GM12892 (cell line): ENCODE measurements around the gene PSMC3IP.
A peak's percentile ranks its signal among the peaks of the same experiment; 100 is the strongest.

ENCODE experiments used
- DNase-seq: peaks from one replicate; pipeline ENCODE4 v3.0.0; 2011; ENCODE audit not compliant: insufficient read length
- FAIRE-seq: peaks from 2 replicates; lab custom pipeline; 2011; peaks lifted over from hg19 to GRCh38; lab: Jason Lieb, UNC
- POLR2A ChIP-seq: IDR thresholded peaks from 2 replicates; pipeline ENCODE4 v1.6.1; 2011; ENCODE audit warnings: low read depth, low read length, control low read depth
- POLR2AphosphoS5 ChIP-seq: IDR thresholded peaks from 2 replicates; pipeline ENCODE4 v1.6.1; 2011; ENCODE audit warnings: low read depth, low read length, control low read depth
- TAF1 ChIP-seq: IDR thresholded peaks from 2 replicates; pipeline ENCODE4 v1.6.1; 2011; ENCODE audit warnings: low read depth, mild to moderate bottlenecking, control low read depth, low read length, borderline replicate concordance

The PSMC3IP gene

DNA sequence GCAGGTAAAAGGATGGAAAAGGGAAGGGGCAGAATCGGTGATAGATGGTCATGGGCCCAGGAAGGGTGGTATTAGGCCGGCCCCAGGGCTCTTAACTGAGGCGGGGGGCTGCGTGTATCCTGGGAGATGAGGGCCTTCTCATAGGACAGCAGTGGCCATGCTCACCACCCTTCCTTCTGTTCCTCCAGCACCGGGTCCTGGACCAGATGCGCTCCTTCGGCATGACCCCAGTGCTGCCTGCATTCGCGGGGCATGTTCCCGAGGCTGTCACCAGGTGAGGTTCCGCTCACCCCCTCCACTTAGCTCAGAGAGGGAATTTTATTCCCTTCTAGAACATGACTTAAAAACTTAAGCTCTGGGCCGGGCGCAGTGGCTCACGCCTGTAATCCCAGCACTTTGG lies 39.0 kb downstream of the PSMC3IP start:
- FAIRE-seq, result no peak
- TF ChIP-seq POLR2A (no peak), POLR2AphosphoS5 (no peak), TAF1 (no peak)
- no peak for DNase-seq

DNA sequence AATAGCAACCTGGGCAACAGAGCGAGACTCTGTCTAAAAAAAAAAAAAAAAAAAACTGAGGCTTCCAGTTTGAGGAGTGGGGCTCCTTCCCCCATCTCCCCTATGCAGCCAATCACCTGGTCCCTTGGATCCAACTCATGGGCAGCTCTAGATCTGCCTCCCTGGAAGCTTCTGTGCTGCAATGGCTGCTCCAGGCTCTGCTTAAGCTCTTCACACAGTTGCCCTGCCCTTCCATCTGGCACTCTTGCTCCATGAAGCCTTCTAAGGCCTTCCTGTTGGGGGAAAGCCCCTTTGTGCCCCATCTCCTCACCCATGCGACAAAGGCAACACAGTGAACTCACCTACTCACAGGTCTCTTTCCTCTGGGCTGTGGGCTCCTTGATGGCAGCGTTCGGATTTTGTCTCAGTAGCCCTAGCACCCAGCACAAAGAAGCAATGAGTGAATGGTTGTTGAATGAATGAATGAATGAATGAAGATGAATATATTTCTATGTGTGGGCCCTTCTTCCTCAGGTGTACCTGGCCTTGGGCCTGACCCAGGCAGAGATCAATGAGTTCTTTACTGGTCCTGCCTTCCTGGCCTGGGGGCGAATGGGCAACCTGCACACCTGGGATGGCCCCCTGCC lies 39.6 kb downstream of the PSMC3IP start:
- DNase-seq, result no peak
- FAIRE-seq, result no peak
- TF ChIP-seq TAF1, result no peak
- 0 out of 2 replicates have a peak, but pooled peaks have one; percentile 12 for TF ChIP-seq POLR2AphosphoS5

DNA sequence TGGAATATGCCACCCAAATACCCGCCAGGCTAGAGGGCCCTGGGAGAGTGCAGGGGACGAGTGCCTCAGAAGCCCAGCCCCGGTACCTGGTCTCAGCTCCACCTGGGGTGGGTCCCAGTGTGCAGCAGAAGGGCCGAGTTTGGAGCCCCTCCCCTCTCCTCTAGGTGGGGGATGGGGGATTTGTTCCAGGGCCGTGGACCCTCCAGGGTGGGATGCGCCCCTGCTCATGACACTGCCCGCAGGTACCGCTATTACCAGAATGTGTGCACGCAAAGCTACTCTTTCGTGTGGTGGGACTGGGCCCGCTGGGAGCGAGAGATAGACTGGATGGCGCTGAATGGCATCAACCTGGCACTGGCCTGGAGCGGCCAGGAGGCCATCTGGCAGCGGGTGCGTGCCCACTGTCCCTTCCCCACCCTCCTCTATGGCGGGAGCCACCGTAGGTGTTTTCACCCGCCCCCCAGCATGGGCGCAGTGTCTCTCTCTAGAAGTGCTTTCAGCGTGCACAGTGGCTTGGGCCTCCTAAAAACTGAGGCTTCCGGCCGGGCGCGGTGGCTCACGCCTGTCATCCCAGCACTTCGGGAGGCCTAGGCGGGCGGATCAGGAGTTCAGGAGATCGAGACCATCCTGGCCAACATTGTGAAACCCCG lies 40.2 kb downstream of the PSMC3IP start:
- FAIRE-seq, result no peak
- TF ChIP-seq POLR2AphosphoS5 (no peak), TAF1 (no peak), POLR2A (no peak; the same call in 1 of the 2 replicates)

DNA sequence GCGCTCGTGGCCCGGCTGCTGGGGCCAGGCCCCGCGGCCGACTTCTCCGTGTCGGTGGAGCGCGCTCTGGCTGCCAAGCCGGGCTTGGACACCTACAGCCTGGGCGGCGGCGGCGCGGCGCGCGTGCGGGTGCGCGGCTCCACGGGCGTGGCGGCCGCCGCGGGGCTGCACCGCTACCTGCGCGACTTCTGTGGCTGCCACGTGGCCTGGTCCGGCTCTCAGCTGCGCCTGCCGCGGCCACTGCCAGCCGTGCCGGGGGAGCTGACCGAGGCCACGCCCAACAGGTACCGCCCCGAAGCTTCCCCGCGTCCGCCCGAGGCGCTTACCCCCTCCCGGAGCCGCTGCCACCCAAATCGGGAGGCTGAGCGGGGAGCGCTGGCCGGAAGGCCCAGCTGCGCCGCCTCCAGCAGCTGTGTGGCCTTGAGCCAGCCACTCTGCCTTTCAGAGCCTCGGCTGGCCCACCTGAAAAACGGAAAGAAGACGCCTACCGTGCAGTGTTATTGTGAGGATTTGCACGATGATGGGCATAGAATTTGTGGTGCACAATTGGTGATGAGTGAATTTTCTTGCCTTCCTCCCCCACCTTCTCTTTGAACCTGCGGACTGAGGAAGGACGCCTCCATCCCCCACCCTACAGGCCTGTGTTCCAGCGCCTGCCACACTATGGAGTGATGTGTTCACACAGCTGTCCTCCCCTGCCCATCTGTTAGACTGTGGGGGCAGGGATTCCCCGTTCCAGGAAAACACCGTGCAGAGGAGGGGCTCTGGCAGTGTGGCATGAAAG lies 41.0 kb downstream of the PSMC3IP start:
- peak; percentile 72 for FAIRE-seq
- TF ChIP-seq TAF1 (no peak), POLR2AphosphoS5 (no peak; the same call in 1 of the 2 replicates), POLR2A (no peak)
- peak; percentile 96 for DNase-seq

More for the DNA sequence above, 40.2 kb downstream of the PSMC3IP start:
- no peak for DNase-seq

DNA sequence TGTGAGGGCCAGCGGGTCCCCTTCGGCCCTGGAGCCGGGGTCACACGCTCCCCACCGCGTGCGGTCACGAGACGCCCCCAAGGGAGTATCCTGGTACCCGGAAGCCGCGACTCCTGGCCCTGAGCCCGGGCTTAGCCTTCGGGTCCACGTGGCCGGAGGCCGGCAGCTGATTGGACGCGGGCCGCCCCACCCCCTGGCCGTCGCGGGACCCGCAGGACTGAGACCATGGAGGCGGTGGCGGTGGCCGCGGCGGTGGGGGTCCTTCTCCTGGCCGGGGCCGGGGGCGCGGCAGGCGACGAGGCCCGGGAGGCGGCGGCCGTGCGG lies 41.5 kb downstream of the PSMC3IP start, which contains the start of gene NAGLU:
TSS of gene NAGLU (plus strand) at position 194 of the 324 bp plus-strand sequence. CDS start at position 226, 32 bp downstream.
- TF ChIP-seq TAF1 (peak; percentile 70), POLR2A (peak; percentile 72), POLR2AphosphoS5 (no peak; the same call in 1 of the 2 replicates)
- DNase-seq (peak; percentile 100), FAIRE-seq (peak; percentile 87)

DNA sequence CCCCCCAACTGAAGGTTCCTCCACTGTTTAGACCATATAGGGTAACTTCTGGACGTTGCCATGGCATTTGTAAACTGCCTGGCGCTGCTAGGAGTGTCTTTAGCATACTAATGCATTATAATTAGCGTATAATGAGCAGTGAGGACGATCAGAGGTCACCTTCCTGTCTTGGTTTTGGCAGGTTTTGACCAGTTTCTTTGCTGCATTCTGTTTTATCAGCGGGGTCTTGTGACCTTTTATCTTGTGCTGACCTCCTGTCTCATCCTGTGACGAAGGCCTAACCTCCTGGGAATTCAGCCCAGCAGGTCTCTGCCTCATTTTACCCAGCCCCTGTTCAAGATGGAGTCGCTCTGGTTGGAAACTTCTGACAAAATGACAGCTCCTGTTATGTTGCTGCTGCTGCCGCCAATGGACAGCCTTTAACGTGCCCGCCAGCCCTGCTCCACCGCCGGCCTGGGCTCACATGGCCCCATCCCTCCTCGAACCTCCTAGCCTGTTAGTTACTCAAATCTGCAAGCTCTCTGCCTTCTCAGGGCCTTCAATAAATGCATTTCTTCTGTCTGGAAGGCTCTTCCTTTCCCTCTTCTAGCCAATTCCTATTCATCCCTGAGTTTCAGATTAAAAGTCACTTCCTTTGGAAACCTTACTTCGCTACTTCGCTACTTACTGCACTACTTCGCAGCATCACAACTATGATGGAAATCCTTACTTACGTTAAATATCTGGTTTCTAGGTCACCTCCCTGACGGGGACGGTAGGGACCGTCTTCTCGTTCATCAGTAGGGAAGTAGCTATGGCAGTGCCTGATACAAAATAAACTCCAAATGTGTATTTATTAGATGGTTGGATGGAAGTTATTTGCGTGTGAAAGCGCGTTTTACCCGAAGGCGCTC lies 42.1 kb downstream of the PSMC3IP start:
- TF ChIP-seq POLR2AphosphoS5 (no peak), POLR2A (no peak), TAF1 (no peak)
- peak; percentile 27 for FAIRE-seq
- no peak for DNase-seq

DNA sequence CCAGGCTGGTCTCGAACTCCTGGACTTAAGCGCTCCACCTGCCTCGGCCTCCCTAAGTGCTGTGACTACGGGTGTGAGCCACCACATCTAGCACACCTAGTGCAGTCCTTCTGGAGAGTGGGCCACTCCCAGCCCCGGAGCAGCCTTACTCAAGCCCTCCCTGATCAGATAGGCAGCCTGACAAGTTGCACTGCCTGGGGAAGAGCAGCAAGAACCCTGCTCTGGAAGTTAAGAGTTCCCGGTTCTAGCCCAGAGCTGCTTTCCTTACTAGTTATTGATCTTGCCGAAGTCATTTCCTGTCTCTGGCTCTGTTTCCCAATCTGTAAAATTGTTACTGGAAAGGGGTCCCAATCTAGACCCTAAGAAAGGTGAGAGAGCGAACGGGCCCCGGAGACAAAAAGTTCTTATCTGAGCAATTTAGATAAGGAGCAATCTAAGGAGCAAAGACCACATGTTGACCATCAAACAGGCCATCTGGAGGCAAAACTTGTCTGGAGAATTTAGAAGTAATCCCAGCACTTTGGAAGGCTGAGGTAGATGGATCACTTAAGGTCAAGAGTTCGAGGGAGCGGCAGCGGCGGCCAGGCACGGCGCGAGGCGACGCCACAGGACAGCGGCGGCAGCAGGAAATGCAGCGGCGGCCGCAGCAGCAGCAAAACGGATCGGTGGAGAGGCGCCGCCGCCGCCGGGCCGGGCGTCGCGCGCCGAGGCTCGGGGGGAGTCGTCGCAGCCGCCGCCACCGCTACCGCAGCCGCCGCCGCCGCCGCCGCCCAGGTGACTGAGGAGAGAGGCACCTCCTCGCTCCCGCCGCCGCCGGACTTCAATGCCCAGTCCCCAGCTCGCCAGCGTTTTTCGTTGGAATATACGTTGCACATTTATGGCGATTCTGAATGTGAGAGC lies 45.8 kb downstream of the PSMC3IP start:
- no peak for TF ChIP-seq POLR2AphosphoS5
- no peak for TF ChIP-seq POLR2A
- TF ChIP-seq TAF1, result no peak
- DNase-seq (no peak), FAIRE-seq (peak; percentile 42)

DNA sequence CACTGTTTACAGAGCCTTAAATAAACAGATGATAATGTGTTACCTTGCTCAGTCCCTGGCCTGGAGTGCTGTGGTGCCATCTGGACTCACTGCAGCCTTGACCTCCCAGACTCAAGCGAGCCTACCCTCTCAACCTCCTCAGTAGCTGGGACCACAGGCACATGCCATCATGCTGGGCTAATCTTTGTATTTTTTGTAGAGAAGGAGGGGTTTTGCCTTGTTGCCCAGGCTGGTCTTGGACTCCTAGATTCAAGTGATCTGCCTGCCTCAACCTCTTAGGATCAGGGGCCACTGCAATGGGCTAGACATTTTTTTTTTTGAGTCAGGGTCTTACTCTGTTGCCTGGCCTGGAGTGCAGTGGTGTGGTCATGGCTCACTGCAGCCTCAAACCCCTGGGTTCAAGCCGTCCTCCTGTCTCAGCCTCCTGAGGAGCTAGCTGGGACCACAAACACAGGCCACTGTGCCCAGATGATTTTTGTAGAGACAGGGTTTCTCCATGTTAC lies 46.5 kb downstream of the PSMC3IP start:
- DNase-seq (no peak), FAIRE-seq (no peak)
- TF ChIP-seq POLR2AphosphoS5 (no peak), POLR2A (no peak), TAF1 (no peak)

DNA sequence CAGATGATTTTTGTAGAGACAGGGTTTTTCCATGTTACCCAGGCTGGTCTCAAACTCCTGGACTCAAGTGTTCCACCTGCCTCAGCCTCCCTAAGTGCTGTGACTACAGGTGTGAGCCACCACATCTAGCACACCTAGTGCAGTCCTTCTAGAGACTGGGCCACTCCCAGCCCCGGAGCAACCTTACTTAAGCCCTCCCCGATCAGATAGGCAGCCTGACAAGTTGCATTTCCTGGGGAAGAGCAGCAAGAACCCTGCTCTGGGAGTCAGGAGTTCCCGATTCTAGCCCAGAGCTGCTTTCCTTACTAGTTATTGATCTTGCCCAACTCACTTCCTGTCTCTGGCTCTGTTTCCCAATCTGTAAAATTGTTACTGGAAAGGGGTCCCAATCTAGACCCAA lies 48.5 kb downstream of the PSMC3IP start:
- FAIRE-seq (no peak), DNase-seq (no peak)
- no peak for TF ChIP-seq TAF1
- no peak for TF ChIP-seq POLR2AphosphoS5
- TF ChIP-seq POLR2A, result no peak

DNA sequence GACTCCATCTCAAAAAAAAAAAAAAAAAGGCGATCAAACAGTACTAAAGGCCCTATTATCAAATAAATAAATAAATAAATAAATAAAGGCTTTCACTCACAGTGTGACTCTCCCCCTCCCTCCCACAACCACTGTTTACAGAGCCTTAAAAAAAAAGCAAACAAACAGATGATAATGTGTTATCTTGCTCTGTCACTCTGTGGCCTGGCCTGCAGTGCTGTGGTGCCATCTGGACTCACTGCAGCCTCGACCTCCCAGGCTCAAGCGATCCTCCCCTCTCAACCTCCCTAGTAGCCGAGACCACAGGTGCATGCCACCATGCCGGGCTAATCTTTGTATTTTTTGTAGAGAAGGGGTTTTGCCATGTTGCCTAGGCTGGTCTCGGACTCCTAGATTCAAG lies 49.6 kb downstream of the PSMC3IP start:
- DNase-seq, result no peak
- FAIRE-seq, result no peak
- TF ChIP-seq POLR2AphosphoS5 (no peak), POLR2A (no peak), TAF1 (no peak)
